HEK293 (cell line): ENCODE results near the gene ZBTB5.
A peak's percentile ranks its signal among the peaks of the same experiment; 100 is the strongest.

ENCODE experiments used
- CTCF ChIA-PET: fragments of 350-600 bp; formaldehyde crosslinking; extraction: SDS; loops from one replicate; lab custom pipeline; 2021; ENCODE audit warnings: antibody characterized with exemption; lab: Yijun Ruan, JAX
- POLR2A ChIA-PET: fragments of 300-600 bp; formaldehyde crosslinking; extraction: SDS; loops from one replicate; lab custom pipeline; 2020; ENCODE audit warnings: antibody characterized with exemption, inconsistent platforms; lab: Yijun Ruan, JAX
- H3K27ac ChIP-seq: fragments of 200-500 bp; sonication (Bioruptor generic); 2 replicates; pipeline ENCODE4 v1.5.1; 2014; ENCODE audit warnings: low read depth, low read length, control low read depth, inconsistent platforms; ENCODE audit errors: extremely low read depth
- H3K36me3 ChIP-seq, 2 experiments: fragments of 200-500 bp in 1 of 2; sonication (Bioruptor generic) in 1 of 2; 1 replicate in 1 of 2; 2 replicates in 1 of 2; pipeline ENCODE4 v1.5.1; 2014 to 2017; ENCODE audit warnings: inconsistent platforms in 2 of 2, low read length in 2 of 2; ENCODE audit not compliant: control insufficient read depth in 2 of 2, insufficient read depth in 1 of 2
- H3K4me1 ChIP-seq: fragments of 200-500 bp; sonication (Bioruptor generic); 2 replicates; pipeline ENCODE4 v1.5.1; 2014; ENCODE audit warnings: mild to moderate bottlenecking, low read length, inconsistent platforms; ENCODE audit not compliant: control insufficient read depth, insufficient read depth
- H3K4me3 ChIP-seq: 2 replicates; pipeline ENCODE4 v1.5.1; 2011; ENCODE audit warnings: low read depth, mild to moderate bottlenecking, control low read depth, low read length, moderate library complexity
- H3K9me3 ChIP-seq: fragments of 200-500 bp; sonication (Bioruptor generic); 2 replicates; pipeline ENCODE4 v1.5.1; 2014; ENCODE audit warnings: low read depth, low read length, inconsistent platforms; ENCODE audit not compliant: control insufficient read depth, insufficient read depth
- BCL11B ChIP-seq: fragments of 450-650 bp; formaldehyde crosslinking; IDR thresholded peaks from 2 replicates; pipeline ENCODE4 v1.5.1; 2016; ENCODE audit warnings: low read depth, missing biosample characterization, missing genetic modification characterization
- EGR2 ChIP-seq: fragments of 450-650 bp; formaldehyde crosslinking; IDR thresholded peaks from 2 replicates; pipeline ENCODE4 v1.5.1; 2016; ENCODE audit warnings: low read depth, missing biosample characterization, missing genetic modification characterization
- ZBTB20 ChIP-seq: fragments of 450-650 bp; formaldehyde crosslinking; IDR thresholded peaks from 2 replicates; pipeline ENCODE4 v1.5.1; 2016; ENCODE audit warnings: missing biosample characterization, missing genetic modification characterization
- ZFHX2 ChIP-seq: fragments of 450-650 bp; formaldehyde crosslinking; conservative IDR thresholded peaks from 2 replicates; pipeline ENCODE4 v1.5.1; 2016; ENCODE audit warnings: missing biosample characterization, missing genetic modification characterization
- ZIC2 ChIP-seq: fragments of 450-650 bp; formaldehyde crosslinking; IDR thresholded peaks from 2 replicates; pipeline ENCODE4 v1.5.1; 2016; ENCODE audit warnings: missing biosample characterization, missing genetic modification characterization
- ZNF10 ChIP-seq: fragments of 450-650 bp; formaldehyde crosslinking; IDR thresholded peaks from 2 replicates; pipeline ENCODE4 v1.5.1; 2017; ENCODE audit warnings: missing biosample characterization, missing genetic modification characterization
- ZNF211 ChIP-seq: fragments of 450-650 bp; formaldehyde crosslinking; IDR thresholded peaks from 2 replicates; pipeline ENCODE4 v1.5.1; 2016; ENCODE audit warnings: low read depth, missing biosample characterization, missing genetic modification characterization
- ZNF214 ChIP-seq: fragments of 450-650 bp; formaldehyde crosslinking; IDR thresholded peaks from 2 replicates; pipeline ENCODE4 v1.5.1; 2017; ENCODE audit warnings: missing biosample characterization, mild to moderate bottlenecking, missing genetic modification characterization, borderline replicate concordance
- ZNF530 ChIP-seq: fragments of 450-650 bp; formaldehyde crosslinking; IDR thresholded peaks from 2 replicates; pipeline ENCODE4 v1.5.1; 2016; ENCODE audit warnings: low read depth, missing biosample characterization, missing genetic modification characterization
- ZNF624 ChIP-seq: fragments of 450-650 bp; formaldehyde crosslinking; IDR thresholded peaks from 2 replicates; pipeline ENCODE4 v1.5.1; 2017; ENCODE audit warnings: missing biosample characterization, missing genetic modification characterization
- ZNF747 ChIP-seq: fragments of 450-650 bp; formaldehyde crosslinking; IDR thresholded peaks from 2 replicates; pipeline ENCODE4 v1.5.1; 2016; ENCODE audit warnings: missing biosample characterization, missing genetic modification characterization
- ZNF76 ChIP-seq: fragments of 450-650 bp; formaldehyde crosslinking; IDR thresholded peaks from 2 replicates; pipeline ENCODE4; 2016; ENCODE audit warnings: low read depth, missing biosample characterization, missing genetic modification characterization, borderline replicate concordance
- ZNF785 ChIP-seq: fragments of 450-650 bp; formaldehyde crosslinking; IDR thresholded peaks from 2 replicates; pipeline ENCODE4 v1.5.1; 2016; ENCODE audit warnings: missing biosample characterization, missing genetic modification characterization
- ZNF792 ChIP-seq: fragments of 450-650 bp; formaldehyde crosslinking; IDR thresholded peaks from 2 replicates; pipeline ENCODE4 v1.5.1; 2016; ENCODE audit warnings: missing biosample characterization, missing genetic modification characterization

ZBTB5 gene

GRCh38 chr9:37432020-37432419 lies 33.2 kb downstream of the ZBTB5 start:
- CTCF ChIA-PET = interaction anchor here (1.0 kb wide), 1 partner anchor 26 kb away, joined by 3 read pairs; no protein-coding TSS in a partner anchor
- TF ChIP-seq ZNF624 (tag by site-specific recombination) = no peak
- TF ChIP-seq ZNF792 (tag by site-specific recombination) = no peak
- TF ChIP-seq ZNF211 (tag by site-specific recombination) = no peak
- TF ChIP-seq ZNF76 (tag by site-specific recombination) = no peak
- TF ChIP-seq BCL11B (tag by site-specific recombination) = no peak
- Histone ChIP-seq H3K4me1 (no peaks in the 10 kb centered on the region), H3K36me3 (peaks cover 1 to 100% of the 10 kb centered on the region in 2 experiments; a peak in 2 of 3 replicates), H3K9me3 (no peaks in the 10 kb centered on the region), H3K27ac (no peak overlapping the region), H3K4me3 (no peak overlapping the region)
- POLR2A ChIA-PET = interaction anchor here (0.6 to 2.6 kb wide), 4 partner anchors 10 to 160 kb away, joined by 3 to 17 read pairs (median 5); partner anchors contain the start of genes GRHPR, TOMM5 and ZBTB5

GRCh38 chr9:37430841-37431597 lies 34.2 kb downstream of the ZBTB5 start:
- ChIA-PET CTCF (interaction anchor here (1.0 to 1.2 kb wide), 2 partner anchors 16 to 25 kb away, joined by 3 read pairs; no protein-coding TSS in a partner anchor), POLR2A (interaction anchor here (0.6 to 2.6 kb wide), 3 partner anchors 9 to 35 kb away, joined by 3 to 17 read pairs (median 6); partner anchors contain the start of genes GRHPR and ZBTB5)
- Histone ChIP-seq H3K36me3 (peaks cover 3 to 100% of the 10 kb centered on the region in 2 experiments; a peak in 2 of 3 replicates), H3K4me3 (no peak overlapping the region), H3K27ac (no peak overlapping the region), H3K4me1 (no peaks in the 10 kb centered on the region), H3K9me3 (no peaks in the 10 kb centered on the region)
- TF ChIP-seq ZNF747 (tag by site-specific recombination) (no peak), ZNF530 (tag by site-specific recombination) (no peak), ZBTB20 (tag by site-specific recombination) (peak; percentile 61), ZIC2 (peak; percentile 68)

- peak; percentile 47 for TF ChIP-seq ZFHX2 (tag by site-specific recombination)
- no peak for TF ChIP-seq ZNF785 (tag by site-specific recombination)
- TF ChIP-seq EGR2 (tag by site-specific recombination) = 0 out of 2 replicates have a peak, but pooled peaks have one; percentile 17
- Histone ChIP-seq H3K36me3 (peaks cover 3 to 100% of the 10 kb centered on the region in 2 experiments; a peak in 2 of 3 replicates), H3K4me3 (no peak overlapping the region), H3K9me3 (no peaks in the 10 kb centered on the region), H3K4me1 (no peaks in the 10 kb centered on the region), H3K27ac (no peak overlapping the region)
- ChIA-PET CTCF (interaction anchor here (1.2 kb wide), 1 partner anchor 14 kb away, joined by 3 read pairs; no protein-coding TSS in a partner anchor), POLR2A (interaction anchor here (1.2 kb wide), 1 partner anchor 10 kb away, joined by 3 read pairs; no protein-coding TSS in a partner anchor)
Measured at GRCh38 chr9:37429441-37430285, 35.6 kb downstream of the ZBTB5 start.

- H3K9me3 ChIP-seq = no peaks in the 10 kb centered on the region
- POLR2A ChIA-PET = interaction anchor here (1.2 kb wide), 1 partner anchor 12 kb away, joined by 3 read pairs; no protein-coding TSS in a partner anchor
- TF ChIP-seq ZNF214 (tag by site-specific recombination) (no peak), ZNF10 (tag by site-specific recombination) (no peak)
- TF ChIP-seq, all 188 proteins: peak for 0
- no peak overlapping the region for H3K27ac ChIP-seq
- peaks cover 3 to 95% of the 10 kb centered on the region in 2 experiments; a peak in 2 of 3 replicates for H3K36me3 ChIP-seq
- CTCF ChIA-PET = no interaction called here
- H3K4me3 ChIP-seq = no peak overlapping the region
- H3K4me1 ChIP-seq = no peaks in the 10 kb centered on the region
Measured at GRCh38 chr9:37428345-37428744, 36.9 kb downstream of the ZBTB5 start.
